GM12878 (cell line): ENCODE data around the gene GTF2IRD1.
"Not testable (repeated sequence)": the region's sequence is repeated elsewhere in the genome, so short reads cannot be mapped to it uniquely, and the experiment has no call there.

Experiments used
- CTCF ChIP-seq, 3 experiments: IDR thresholded peaks in 2 of 3; conservative IDR thresholded peaks in 1 of 3; 2 replicates each; pipeline ENCODE4 v1.5.1; 2011; ENCODE audit warnings: low read depth in 3 of 3, low read length in 3 of 3, mild to moderate bottlenecking in 3 of 3, control low read depth in 2 of 3, moderate library complexity in 2 of 3, inconsistent platforms in 1 of 3, mixed read lengths in 1 of 3; ENCODE audit not compliant: control insufficient read depth in 2 of 3, insufficient read depth in 1 of 3; ENCODE audit errors: extremely low read depth in 1 of 3
- JUNB ChIP-seq: IDR thresholded peaks from 2 replicates; pipeline ENCODE4 v1.6.1; 2016; ENCODE audit warnings: antibody characterized with exemption, mild to moderate bottlenecking
- NFYB ChIP-seq: IDR thresholded peaks from 2 replicates; pipeline ENCODE4 v1.6.1; 2011; ENCODE audit warnings: low read depth, mild to moderate bottlenecking, low read length, improper control_type of control experiment, moderate library complexity; ENCODE audit not compliant: insufficient read depth
- SMC3 ChIP-seq: IDR thresholded peaks from 2 replicates; pipeline ENCODE4 v1.6.1; 2011; ENCODE audit warnings: low read length, improper control_type of control experiment, borderline replicate concordance

DNA sequence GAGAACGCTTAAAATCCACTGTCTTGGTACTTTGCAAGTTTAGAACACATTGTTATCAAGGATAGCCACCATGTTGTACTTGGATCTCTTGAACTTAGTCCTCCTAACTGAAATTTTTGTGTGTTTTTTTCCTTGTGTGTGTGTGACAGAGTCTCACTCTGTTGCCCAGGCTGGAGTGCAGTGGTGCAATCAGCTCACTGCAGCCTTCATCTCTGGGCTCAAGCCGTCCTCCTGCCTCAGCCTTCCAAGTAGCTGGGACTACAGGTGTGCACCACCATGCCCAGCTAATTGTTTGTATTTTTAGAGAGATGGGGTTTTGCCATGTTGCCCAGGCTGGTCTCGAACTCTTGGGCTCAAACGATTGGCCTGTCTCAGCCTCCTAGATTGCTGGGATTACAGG, 34.5 kb upstream of the GTF2IRD1 start:
- TF ChIP-seq CTCF (IDR thresholded peaks at IDR 0.05 in 2 of 3, conservative IDR thresholded peaks at IDR 0.05 in 1 of 3; ENCODE audit: control insufficient read depth in 2 of 3, extremely low read depth in 1 of 3, insufficient read depth in 1 of 3, low read depth in 3 of 3, low read length in 3 of 3); NFYB; SMC3; JUNB: not testable (repeated sequence)
